IPS-NIHi7 (cell line): ENCODE results near the gene IL9R.
"Not testable (repeated sequence)": the region's sequence is repeated elsewhere in the genome, so short reads cannot be mapped to it uniquely, and the experiment has no call there.

ENCODE experiments used
- DNase-seq: peaks from one replicate; pipeline ENCODE4 v3.0.0; 2012; ENCODE audit warnings: mixed read lengths; ENCODE audit errors: extremely low spot score

IL9R gene

GRCh38 chrX:156029707-156030442 lies 32.4 kb downstream of the IL9R start:
- DNase-seq = not testable (repeated sequence)

- not testable (repeated sequence) for DNase-seq
These were observed 33.0 kb downstream of the IL9R start for GRCh38 chrX:156030474-156030873.
